K562 (cell line): Measurements from ENCODE around the gene VWC2L. TPM values are rescaled to one million over a fixed set of nuclear protein-coding genes. Genes with fewer than 3 reads are reported as not detected.

Experiments used
- ATAC-seq: fragments of 200-7000 bp; cut with Tn5 transposase; 3 replicates; pipeline ENCODE4 v1.9.1; 2020; ENCODE audit warnings: moderate library complexity
- BruUV-seq: library from RNA; stranded (reverse); fragments of 400-500 nt; replicated peaks from 2 replicates; lab custom pipeline; 2021; lab: Mats Ljungman, UMichigan
- CTCF ChIA-PET: fragments of 300-600 bp; formaldehyde crosslinking; extraction: SDS; loops from one replicate; lab custom pipeline; 2021; ENCODE audit warnings: low intra/inter-chr PET ratio; lab: Yijun Ruan, JAX
- POLR2A ChIA-PET: fragments of 300-600, 350-650 bp; sonication (Branson Sonifier 250); formaldehyde crosslinking; extraction: SDS; loops from one replicate; lab custom pipeline; 2021; ENCODE audit warnings: antibody characterized with exemption, inconsistent platforms; lab: Yijun Ruan, JAX
- DNase-seq, 4 experiments: peaks; one replicate each; pipeline versions ENCODE4 v3.0.0 to v3.0.0-alpha.2; 2011 to 2018; ENCODE audit warnings: low spot score in 3 of 4, mixed read lengths in 3 of 4; ENCODE audit errors: extremely low read depth in 1 of 4
- FAIRE-seq: peaks from 2 replicates; lab custom pipeline; 2011; peaks lifted over from hg19 to GRCh38; lab: Jason Lieb, UNC
- H2AFZ ChIP-seq: 2 replicates; pipeline ENCODE4 v1.6.0; 2011; ENCODE audit warnings: low read depth, low read length, control low read depth, inconsistent platforms
- H3K27ac ChIP-seq: fragments of 200-600 bp; 3 replicates; pipeline ENCODE4 v1.8.0; 2011; ENCODE audit warnings: low read depth, mild to moderate bottlenecking, control low read depth, inconsistent platforms, low read length, moderate library complexity, mixed read lengths; ENCODE audit errors: extremely low read depth
- H3K27me3 ChIP-seq, 2 experiments: fragments of 300-600 bp in 1 of 2; 2 replicates in 1 of 2; 3 replicates in 1 of 2; pipeline versions ENCODE4 v1.6.0 to v1.8.0; 2011; ENCODE audit warnings: inconsistent platforms in 2 of 2, low read length in 2 of 2, mild to moderate bottlenecking in 1 of 2, mixed read lengths in 1 of 2, moderate library complexity in 1 of 2; ENCODE audit not compliant: control insufficient read depth in 2 of 2, insufficient read depth in 2 of 2
- H3K36me3 ChIP-seq: fragments of 300-600 bp; 3 replicates; pipeline ENCODE4 v1.8.0; 2011; ENCODE audit warnings: mild to moderate bottlenecking, low read length, inconsistent platforms; ENCODE audit not compliant: control insufficient read depth, insufficient read depth
- H3K4me1 ChIP-seq, 2 experiments: fragments of 200-600 bp in 1 of 2; replicated peaks in 1 of 2; 2 replicates in 1 of 2; 3 replicates in 1 of 2; pipeline versions ENCODE4 v1.5.1 to v1.8.0; 2011; ENCODE audit warnings: inconsistent platforms in 2 of 2, low read length in 2 of 2, mild to moderate bottlenecking in 1 of 2, mixed read lengths in 1 of 2, moderate library complexity in 1 of 2; ENCODE audit not compliant: control insufficient read depth in 2 of 2, insufficient read depth in 2 of 2
- H3K4me2 ChIP-seq: 2 replicates; pipeline ENCODE4 v1.6.1; 2011; ENCODE audit warnings: low read length, control low read depth, inconsistent platforms, mixed read lengths; ENCODE audit not compliant: insufficient read depth
- H3K4me3 ChIP-seq: fragments of 200-600 bp; sonication (generic), shearing (Covaris generic); 2 replicates; pipeline ENCODE4 v1.5.1; 2016; ENCODE audit warnings: control low read depth, inconsistent platforms
- H3K79me2 ChIP-seq: fragments of 200-600 bp; 3 replicates; pipeline ENCODE4 v1.8.0; 2011; ENCODE audit warnings: low read length, inconsistent platforms; ENCODE audit not compliant: control insufficient read depth, insufficient read depth
- H3K9ac ChIP-seq, 2 experiments: 2 replicates each; pipeline versions ENCODE4 v1.6.0 to v1.6.1; 2011; ENCODE audit warnings: low read depth in 2 of 2, low read length in 2 of 2, control low read depth in 1 of 2, inconsistent platforms in 1 of 2, mild to moderate bottlenecking in 1 of 2, mixed read lengths in 1 of 2; ENCODE audit not compliant: insufficient read depth in 1 of 2
- H3K9me1 ChIP-seq: one replicate; pipeline ENCODE4 v1.6.0; 2011; ENCODE audit warnings: inconsistent platforms, mild to moderate bottlenecking, low read length, moderate library complexity; ENCODE audit not compliant: control insufficient read depth, insufficient read depth
- H3K9me3 ChIP-seq: replicated peaks from 2 replicates; pipeline ENCODE4 v1.5.1; 2011; ENCODE audit warnings: low read depth, low read length, inconsistent platforms; ENCODE audit not compliant: control insufficient read depth, insufficient read depth
- H4K20me1 ChIP-seq: replicated peaks from 2 replicates; pipeline ENCODE4 v1.6.1; 2011; ENCODE audit warnings: low read length, inconsistent platforms, mixed read lengths; ENCODE audit not compliant: control insufficient read depth, insufficient read depth
- FOS ChIP-seq: IDR thresholded peaks from 3 replicates; pipeline ENCODE4 v1.6.1; 2011; ENCODE audit not compliant: insufficient read length; ENCODE audit errors: extremely low read depth
- FOXK1 ChIP-seq: sonication (generic); formaldehyde crosslinking; IDR thresholded peaks from 2 replicates; pipeline ENCODE4 v1.8.0; 2022; ENCODE audit warnings: missing genetic modification reagents, mild to moderate bottlenecking, borderline replicate concordance
- L3MBTL2 ChIP-seq: fragments of 450-650 bp; IDR thresholded peaks from 2 replicates; pipeline ENCODE4 v1.6.1; 2016; ENCODE audit warnings: mild to moderate bottlenecking, moderate library complexity
- LARP7 ChIP-seq: fragments of 450-650 bp; IDR thresholded peaks from 2 replicates; pipeline ENCODE4 v1.6.1; 2016
- MAFK ChIP-seq: IDR thresholded peaks from 2 replicates; pipeline ENCODE4 v1.6.1; 2011; ENCODE audit warnings: low read length, improper control_type of control experiment
- MCM7 ChIP-seq, 2 experiments: fragments of 450-650 bp; IDR thresholded peaks; 2 replicates each; pipeline ENCODE4 v1.6.1; 2016 to 2018
- NCOR1 ChIP-seq: fragments of 450-650 bp; IDR thresholded peaks from 2 replicates; pipeline ENCODE4 v1.6.1; 2016; ENCODE audit warnings: mild to moderate bottlenecking, moderate library complexity
- NR1H2 ChIP-seq: sonication (generic); formaldehyde crosslinking; IDR thresholded peaks from 2 replicates; pipeline ENCODE4 v1.4.0; 2020; ENCODE audit warnings: mild to moderate bottlenecking, missing genetic modification reagents
- SIX5 ChIP-seq, 2 experiments: IDR thresholded peaks; 2 replicates each; pipeline ENCODE4 v1.6.1; 2011; ENCODE audit warnings: low read length in 2 of 2, borderline replicate concordance in 1 of 2, low read depth in 1 of 2, mild to moderate bottlenecking in 1 of 2, moderate library complexity in 1 of 2; ENCODE audit not compliant: insufficient read depth in 1 of 2
- ZC3H11A ChIP-seq: IDR thresholded peaks from 2 replicates; pipeline ENCODE4 v1.6.1; 2012; ENCODE audit warnings: low read depth, low read length, improper control_type of control experiment
- WGBS: fragments of 100-300 bp; shearing (Covaris generic); methylation state at CpG from one replicate; pipeline ENCODE4 v1.1.6; 2016; ENCODE audit warnings: low coverage, mixed read lengths; ENCODE audit not compliant: insufficient coverage; ENCODE audit errors: missing lambda C conversion rate; 5-methylcytosine and 5-hydroxymethylcytosine counted together
- in situ Hi-C: fragments of 300-500 bp; cut with MboI; formaldehyde crosslinking; loops from 4 replicates; pipeline ENCODE4 v1.15.0; 2018; ENCODE audit warnings: inconsistent platforms, mixed read lengths
- intact Hi-C: fragments of 100-400 bp; cut with micrococcal nuclease; formaldehyde crosslinking; loops from 2 replicates; pipeline ENCODE4 v1.14.2; 2022
- polyA plus RNA-seq, 8 experiments: library from polyadenylated mRNA; depleted of rRNA in 4 of 8; stranded (reverse) in 5 of 8; unstranded in 3 of 8; fragments of >200 nt; fragmentation: Nextera tagmentation in 2 of 8; fragmentation: Illumina TruSeq in 1 of 8; extraction: Ambion mirVana in 2 of 8; extraction: Trizol in 1 of 8; gene quantifications; 2 replicates each; pipeline versions ENCODE4 v1.2.1 to v1.2.3, GENCODE V29; 2011 to 2014; ENCODE audit warnings: inconsistent platforms in 1 of 8, missing spikeins in 1 of 8
- total RNA-seq, 7 experiments: library from RNA; depleted of rRNA in 6 of 7; stranded (reverse); fragments of >200 nt in 6 of 7; fragmentation: Illumina TruSeq in 2 of 7; extraction: Trizol in 2 of 7; gene quantifications; 2 replicates each; pipeline versions ENCODE4 v1.2.1 to v1.2.3, GENCODE V29; 2011 to 2021; ENCODE audit warnings: low replicate concordance in 1 of 7
- TF ChIP-seq, protein P1 (sequence below): sonication (generic); formaldehyde crosslinking; IDR thresholded peaks from 2 replicates; pipeline ENCODE4 v1.8.0; 2022; ENCODE audit warnings: missing genetic modification reagents, mild to moderate bottlenecking, borderline replicate concordance

The VWC2L gene
- total and polyA plus RNA-seq, 9 of the 15 experiments (the other 6 are each of a cell fraction or from before 2014, with no cell fraction given) = not detected

GRCh38 chr2:214549946-214550345 is 139.1 kb downstream of the VWC2L start:
- Histone ChIP-seq H3K9me3 (no peaks in the 10 kb centered on the region), H3K4me2 (no peak overlapping the region), H3K36me3 (no peaks in the 10 kb centered on the region), H3K4me1 (no peaks in the 10 kb centered on the region), H3K4me3 (no peak overlapping the region), H3K27me3 (no peaks in the 10 kb centered on the region), H3K79me2 (no peaks in the 10 kb centered on the region), H2AFZ (no peak overlapping the region), H4K20me1 (no peaks in the 10 kb centered on the region), H3K9ac (no peak overlapping the region), H3K27ac (no peak overlapping the region), H3K9me1 (no peaks in the 10 kb centered on the region)
- CTCF ChIA-PET = no interaction called here
- WGBS = 9% methylated on average over 2 of the region's 2 CpGs
- BruUV-seq = no TSS peak
- no peak for TF ChIP-seq FOS
- TF ChIP-seq LARP7 = no peak
- no peak for TF ChIP-seq FOXK1 (CRISPR knock-in tag)
- no peak for TF ChIP-seq ZC3H11A
- no peak for TF ChIP-seq NR1H2 (CRISPR knock-in tag)
- TF ChIP-seq, protein P1, sequence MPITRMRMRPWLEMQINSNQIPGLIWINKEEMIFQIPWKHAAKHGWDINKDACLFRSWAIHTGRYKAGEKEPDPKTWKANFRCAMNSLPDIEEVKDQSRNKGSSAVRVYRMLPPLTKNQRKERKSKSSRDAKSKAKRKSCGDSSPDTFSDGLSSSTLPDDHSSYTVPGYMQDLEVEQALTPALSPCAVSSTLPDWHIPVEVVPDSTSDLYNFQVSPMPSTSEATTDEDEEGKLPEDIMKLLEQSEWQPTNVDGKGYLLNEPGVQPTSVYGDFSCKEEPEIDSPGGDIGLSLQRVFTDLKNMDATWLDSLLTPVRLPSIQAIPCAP (CRISPR knock-in tag) = no peak
- no peak for TF ChIP-seq MAFK
- TF ChIP-seq L3MBTL2 = no peak
- no peak for TF ChIP-seq NCOR1
- TF ChIP-seq MCM7 (IDR thresholded peaks at IDR 0.05) = no peak
- no peak for TF ChIP-seq SIX5 (IDR thresholded peaks at IDR 0.05; ENCODE audit: borderline replicate concordance in 1 of 2, insufficient read depth in 1 of 2, low read depth in 1 of 2, low read length in 2 of 2)
- POLR2A ChIA-PET = no interaction called here
- no peak for ATAC-seq
- in situ Hi-C loops = no loop called here
- FAIRE-seq = no peak
- intact Hi-C loops = no loop called here
- DNase-seq = no peak
